Bronchial epithelial cell (primary cell): Measurements from ENCODE around the gene BFSP2. TPM values are rescaled to one million over a fixed set of nuclear protein-coding genes. Genes with fewer than 3 reads are reported as not detected.

Source experiments
- DNase-seq: peaks from one replicate; pipeline ENCODE4 v3.0.0-alpha.2; 2010; ENCODE audit warnings: low read depth
- FAIRE-seq: peaks from 2 replicates; lab custom pipeline; 2011; peaks lifted over from hg19 to GRCh38; lab: Jason Lieb, UNC
- H3K27me3 ChIP-seq: 2 replicates; pipeline ENCODE4 v1.5.1; 2011; ENCODE audit warnings: low read length; ENCODE audit not compliant: control insufficient read depth, insufficient read depth
- H3K36me3 ChIP-seq: 2 replicates; pipeline ENCODE4 v1.5.1; 2011; ENCODE audit warnings: low read length; ENCODE audit not compliant: control insufficient read depth, insufficient read depth
- H3K4me3 ChIP-seq: 2 replicates; pipeline ENCODE4 v1.5.1; 2011; ENCODE audit warnings: mild to moderate bottlenecking, low read depth, low read length, control low read depth
- total RNA-seq: library from RNA; depleted of rRNA; stranded (reverse); fragments of >200 nt; gene quantifications from 2 replicates; pipeline ENCODE4 v1.2.1, GENCODE V29; 2014
- TF ChIP-seq, protein P1 (sequence below): IDR thresholded peaks from 2 replicates; pipeline ENCODE4 v1.5.1; 2011; ENCODE audit warnings: mild to moderate bottlenecking, moderate library complexity, low read length, control low read depth, inconsistent platforms; ENCODE audit not compliant: insufficient read depth, severe bottlenecking

Gene BFSP2
- total RNA-seq, 1 donor from 2014 or later: not detected

DNA sequence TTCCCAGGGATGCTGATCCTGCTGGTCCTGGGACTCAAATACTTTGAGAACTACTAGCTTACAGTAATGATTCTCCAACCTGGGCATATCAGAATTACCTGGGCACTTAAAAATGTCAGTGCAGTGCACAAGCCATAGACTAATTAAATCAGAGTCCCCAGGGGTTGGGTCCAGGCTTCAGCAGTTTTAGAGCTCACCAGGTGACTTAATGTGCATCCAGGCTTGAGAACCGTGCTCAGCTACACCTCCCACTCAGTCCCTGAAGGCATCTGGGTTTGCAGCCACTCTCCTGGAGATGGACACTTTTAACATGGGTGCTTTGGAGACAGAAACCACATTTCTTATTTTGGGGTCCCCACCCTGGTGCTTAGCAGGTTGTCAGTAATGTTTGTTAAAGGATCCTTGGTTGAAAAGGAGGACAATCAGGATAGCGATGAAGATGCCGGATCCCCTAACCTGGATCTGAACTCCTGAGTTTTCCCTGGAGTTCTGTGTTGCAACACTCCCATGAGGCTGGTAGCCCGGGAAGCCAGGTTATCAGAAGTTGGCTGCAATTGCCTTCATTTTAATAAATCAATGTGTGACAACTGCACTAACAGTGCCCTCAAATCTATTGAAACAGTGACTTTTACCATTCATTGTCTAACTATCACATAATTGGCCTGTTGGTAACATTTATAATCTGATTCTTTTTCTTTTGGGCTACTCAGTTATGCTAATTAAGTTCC, 48.1 kb downstream of the BFSP2 start:
- TF ChIP-seq, protein P1, sequence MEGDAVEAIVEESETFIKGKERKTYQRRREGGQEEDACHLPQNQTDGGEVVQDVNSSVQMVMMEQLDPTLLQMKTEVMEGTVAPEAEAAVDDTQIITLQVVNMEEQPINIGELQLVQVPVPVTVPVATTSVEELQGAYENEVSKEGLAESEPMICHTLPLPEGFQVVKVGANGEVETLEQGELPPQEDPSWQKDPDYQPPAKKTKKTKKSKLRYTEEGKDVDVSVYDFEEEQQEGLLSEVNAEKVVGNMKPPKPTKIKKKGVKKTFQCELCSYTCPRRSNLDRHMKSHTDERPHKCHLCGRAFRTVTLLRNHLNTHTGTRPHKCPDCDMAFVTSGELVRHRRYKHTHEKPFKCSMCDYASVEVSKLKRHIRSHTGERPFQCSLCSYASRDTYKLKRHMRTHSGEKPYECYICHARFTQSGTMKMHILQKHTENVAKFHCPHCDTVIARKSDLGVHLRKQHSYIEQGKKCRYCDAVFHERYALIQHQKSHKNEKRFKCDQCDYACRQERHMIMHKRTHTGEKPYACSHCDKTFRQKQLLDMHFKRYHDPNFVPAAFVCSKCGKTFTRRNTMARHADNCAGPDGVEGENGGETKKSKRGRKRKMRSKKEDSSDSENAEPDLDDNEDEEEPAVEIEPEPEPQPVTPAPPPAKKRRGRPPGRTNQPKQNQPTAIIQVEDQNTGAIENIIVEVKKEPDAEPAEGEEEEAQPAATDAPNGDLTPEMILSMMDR: no peak
- Histone ChIP-seq H3K4me3 (no peak overlapping the region), H3K36me3 (no peaks in the 10 kb centered on the region), H3K27me3 (no peaks in the 10 kb centered on the region)
- FAIRE-seq (no peak), DNase-seq (no peak)

DNA sequence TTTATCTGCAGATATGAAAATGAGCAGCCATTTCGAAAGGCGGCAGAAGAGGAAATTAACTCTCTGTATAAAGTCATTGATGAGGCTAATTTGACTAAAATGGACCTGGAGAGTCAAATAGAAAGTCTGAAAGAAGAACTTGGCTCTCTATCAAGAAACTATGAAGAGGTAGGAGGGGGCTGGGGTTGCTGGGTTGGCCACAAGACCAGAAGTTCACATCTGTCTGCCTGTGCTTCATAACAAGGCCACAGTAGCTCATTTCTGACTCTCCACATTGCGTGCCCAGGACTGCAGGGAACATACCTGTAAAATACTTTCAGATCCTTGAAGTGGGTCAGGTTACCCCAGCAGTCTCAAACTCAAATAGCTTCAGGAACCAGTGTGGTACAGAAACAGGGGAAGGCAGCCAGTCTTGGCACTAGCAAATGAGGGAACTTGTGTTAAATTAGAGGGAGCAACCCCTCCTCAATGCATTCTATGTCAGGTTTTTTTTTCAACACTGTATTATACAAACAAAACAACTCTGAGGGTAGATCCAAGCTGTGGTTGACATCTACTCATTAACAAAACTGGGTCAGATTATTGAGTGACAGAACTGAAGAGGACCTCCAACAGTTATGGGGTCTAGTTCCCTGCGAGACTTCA, 48.7 kb downstream of the BFSP2 start:
- Histone ChIP-seq H3K36me3 (no peaks in the 10 kb centered on the region), H3K4me3 (no peak overlapping the region), H3K27me3 (no peaks in the 10 kb centered on the region)
- TF ChIP-seq, protein P1: no peak
- DNase-seq: no peak
- FAIRE-seq: no peak

DNA sequence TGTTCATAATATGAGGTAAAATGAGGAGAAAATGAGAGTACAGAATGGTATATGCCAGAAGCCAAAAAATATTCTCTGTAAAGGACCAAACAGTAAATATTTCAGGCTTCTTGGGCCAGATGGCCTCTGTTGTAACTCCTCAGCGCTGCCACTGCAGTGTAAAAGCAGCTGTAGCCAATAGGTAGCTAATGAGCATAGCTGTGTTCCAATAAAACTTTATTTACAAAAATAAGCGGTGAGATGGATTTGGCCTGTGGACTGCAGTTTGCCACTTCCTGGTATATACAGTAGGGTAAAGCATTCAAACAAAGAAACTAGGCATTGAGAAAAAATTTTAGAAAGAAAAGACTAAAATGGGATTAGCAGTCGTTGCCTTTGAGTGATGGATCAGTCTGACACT, 51.5 kb downstream of the BFSP2 start:
- H3K27me3 ChIP-seq: no peaks in the 10 kb centered on the region
- DNase-seq (no peak), FAIRE-seq (no peak)
- no peak overlapping the region for H3K4me3 ChIP-seq
- no peaks in the 10 kb centered on the region for H3K36me3 ChIP-seq
- TF ChIP-seq, protein P1: no peak

DNA sequence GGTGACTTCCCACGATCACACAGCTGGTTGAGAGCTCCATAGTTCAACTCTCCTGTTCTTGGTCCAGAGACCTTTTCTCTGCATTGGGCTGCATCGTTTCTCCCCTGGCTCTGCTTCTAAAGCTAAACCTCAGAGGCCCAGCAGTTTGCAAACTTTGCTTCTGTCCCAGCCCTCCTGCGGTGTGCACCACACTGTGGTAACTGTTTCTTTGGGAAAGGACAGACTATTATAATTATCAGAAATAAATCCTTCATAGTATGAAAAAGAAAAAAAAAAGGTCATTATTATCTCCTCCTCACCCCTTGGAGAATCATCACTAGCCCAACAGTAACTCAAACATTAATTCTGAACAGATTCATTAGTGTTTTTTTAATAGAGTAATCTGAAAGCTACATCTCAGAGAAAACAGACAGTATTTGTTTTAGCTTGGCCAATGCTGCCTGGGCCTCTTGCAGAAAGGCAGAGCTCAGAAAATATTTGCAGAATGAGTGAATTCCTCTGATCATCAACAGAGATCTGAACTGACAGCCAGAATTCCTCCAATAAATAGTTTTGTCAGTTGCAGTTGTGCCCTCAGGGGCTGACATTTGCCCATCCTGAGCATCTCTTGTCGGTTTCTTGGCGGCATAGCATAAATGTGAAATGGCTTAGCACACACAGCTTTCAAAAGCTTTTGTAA, 52.9 kb downstream of the BFSP2 start:
- DNase-seq: no peak
- FAIRE-seq: no peak
- TF ChIP-seq, protein P1: no peak
- Histone ChIP-seq H3K27me3 (no peaks in the 10 kb centered on the region), H3K4me3 (no peak overlapping the region), H3K36me3 (no peaks in the 10 kb centered on the region)

DNA sequence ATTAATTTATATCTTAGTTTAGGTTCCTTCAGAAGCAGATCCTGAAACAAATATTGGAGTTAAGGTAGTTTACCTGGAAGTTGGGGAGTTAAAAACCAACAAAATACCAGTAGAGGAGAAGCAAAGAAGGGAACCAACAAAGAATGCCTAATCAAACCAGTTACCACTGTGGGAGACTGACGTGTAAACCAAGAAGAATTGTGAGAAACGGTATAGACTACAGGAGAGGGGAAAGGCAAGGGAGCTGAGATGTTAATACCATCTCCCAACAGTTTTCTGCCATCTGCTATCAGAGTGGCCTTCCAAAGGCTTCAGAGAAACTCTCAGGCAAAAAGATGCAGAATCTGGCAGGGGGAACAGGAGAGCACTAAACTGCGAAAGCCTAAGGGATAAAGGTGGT, 53.5 kb downstream of the BFSP2 start:
- TF ChIP-seq, protein P1: no peak
- Histone ChIP-seq H3K27me3 (no peaks in the 10 kb centered on the region), H3K36me3 (no peaks in the 10 kb centered on the region), H3K4me3 (no peak overlapping the region)
- DNase-seq: no peak
- FAIRE-seq: no peak
